HG02642 (cell line): ENCODE data around the gene NEDD4L.

Experiments
- ATAC-seq: cut with Tn5 transposase; IDR thresholded peaks from one replicate; pipeline ENCODE4 v1.9.1; 2021; ENCODE audit warnings: mild to moderate bottlenecking; ENCODE audit not compliant: unreplicated experiment, poor library complexity

The NEDD4L gene

GRCh38 chr18:58174285-58174684, 130.3 kb downstream of the NEDD4L start:
- no peak for ATAC-seq

DNA sequence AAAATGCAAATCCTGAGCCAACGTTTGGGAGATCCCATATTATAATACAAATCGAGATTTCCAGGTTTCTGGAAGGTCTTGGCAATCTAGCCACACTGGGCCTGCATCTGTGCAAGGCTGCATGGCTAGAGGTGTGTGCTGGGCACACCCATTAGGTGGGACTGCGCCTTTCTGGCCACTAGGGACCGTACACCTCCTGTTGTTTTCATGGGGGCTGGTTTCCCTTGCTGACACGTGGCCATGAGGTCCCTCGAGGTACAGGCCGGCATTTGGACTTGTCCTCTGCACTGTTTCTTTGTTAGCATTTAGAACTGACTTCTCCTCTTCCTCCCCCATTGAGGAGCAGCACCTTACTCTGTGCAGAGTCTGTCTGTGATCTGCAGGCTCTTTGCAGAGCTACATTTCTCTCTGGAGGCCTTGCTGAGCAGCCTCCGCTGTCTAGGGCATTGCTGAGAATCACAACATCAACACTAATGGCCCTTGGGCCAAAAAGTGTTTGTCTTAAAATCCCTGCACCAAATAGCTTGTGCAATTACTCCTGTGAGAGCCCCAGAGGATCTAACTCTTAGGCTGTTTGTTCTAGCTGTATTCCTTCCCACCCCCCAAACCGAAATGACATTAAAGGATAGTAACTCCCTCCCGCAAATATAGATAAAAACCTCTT, 131.2 kb downstream of the NEDD4L start:
- ATAC-seq, result no peak

- no peak for ATAC-seq
Measured at GRCh38 chr18:58175786-58176176, 131.8 kb downstream of the NEDD4L start.

DNA sequence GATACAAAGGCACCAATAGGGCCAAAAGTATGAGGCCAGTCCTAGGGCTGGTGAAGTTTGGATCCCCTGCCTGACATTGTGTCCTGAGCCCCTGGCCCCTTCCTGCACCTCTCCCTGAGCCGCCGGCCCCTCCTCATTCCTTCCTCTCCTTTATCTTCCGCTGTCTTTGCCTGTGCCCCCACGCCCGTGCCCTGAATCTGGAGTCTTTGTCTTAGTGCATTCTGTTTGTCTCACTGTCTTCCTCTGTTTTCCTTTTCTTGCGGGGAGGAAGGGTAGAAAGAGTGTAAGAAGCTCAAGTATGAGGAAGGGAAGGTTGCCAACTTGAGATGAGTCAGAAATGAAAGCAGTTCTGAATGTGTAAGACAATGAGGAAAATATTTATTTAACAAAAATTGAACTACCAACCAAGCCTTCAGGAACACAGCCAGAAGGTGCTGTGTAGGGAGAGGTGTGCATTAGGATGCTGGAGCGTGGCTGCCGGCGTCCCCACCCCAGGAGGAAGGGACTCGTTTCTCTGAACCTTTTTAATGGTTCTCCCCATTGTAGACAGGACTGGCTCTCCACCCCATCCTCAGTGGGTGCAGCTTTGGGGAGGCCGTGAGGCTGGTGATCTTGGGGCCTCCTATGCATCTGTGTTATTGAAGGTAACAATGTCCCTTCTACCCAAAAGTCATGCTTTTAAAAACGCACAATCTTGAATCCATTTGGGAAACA, 133.1 kb downstream of the NEDD4L start:
- no peak for ATAC-seq

DNA sequence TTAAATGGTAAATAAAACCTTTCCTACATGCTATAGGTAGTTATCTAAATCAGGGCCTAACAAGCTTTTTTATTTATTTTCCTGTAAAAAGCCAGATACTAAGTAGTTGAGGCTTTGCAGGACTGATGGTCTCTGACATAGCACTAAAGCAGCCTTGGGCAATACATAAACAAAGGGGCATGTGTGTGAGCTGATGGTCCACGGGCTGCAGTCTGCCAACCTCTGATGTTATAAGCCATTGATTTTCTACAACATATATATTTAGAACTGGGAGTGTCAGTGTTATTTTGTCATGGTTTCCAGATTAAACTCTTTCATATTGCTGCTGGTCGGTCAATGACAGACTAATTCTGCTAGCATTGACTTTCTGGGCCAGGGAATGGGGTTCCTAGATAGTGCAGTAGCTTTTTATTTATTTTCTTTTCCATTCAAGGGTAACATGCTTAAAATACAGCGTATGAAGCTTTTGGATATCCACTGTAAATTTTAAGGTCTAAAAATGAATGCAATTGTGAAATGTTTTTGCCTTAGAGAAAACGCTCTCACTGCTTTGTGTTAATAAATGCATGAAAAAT, 134.0 kb downstream of the NEDD4L start:
- no peak for ATAC-seq

DNA sequence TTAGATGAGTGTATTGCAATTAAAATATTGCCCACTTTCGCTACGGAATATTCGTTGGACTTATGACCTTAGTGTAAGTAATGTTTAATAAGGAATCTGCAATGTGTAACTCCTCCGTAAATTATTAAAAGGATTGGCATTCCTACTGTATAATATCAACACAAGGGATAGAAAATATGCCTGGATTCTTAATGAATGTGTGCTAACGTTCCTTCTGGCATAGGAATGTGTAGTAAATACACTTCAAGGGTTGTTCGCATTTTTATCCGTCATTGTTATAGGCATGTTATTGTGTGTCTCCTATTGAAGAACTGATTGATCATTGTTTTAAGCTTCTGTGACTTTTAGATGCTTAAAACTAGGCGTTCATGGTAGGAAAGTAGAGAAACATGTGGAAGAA, 134.5 kb downstream of the NEDD4L start:
- ATAC-seq, result no peak

DNA sequence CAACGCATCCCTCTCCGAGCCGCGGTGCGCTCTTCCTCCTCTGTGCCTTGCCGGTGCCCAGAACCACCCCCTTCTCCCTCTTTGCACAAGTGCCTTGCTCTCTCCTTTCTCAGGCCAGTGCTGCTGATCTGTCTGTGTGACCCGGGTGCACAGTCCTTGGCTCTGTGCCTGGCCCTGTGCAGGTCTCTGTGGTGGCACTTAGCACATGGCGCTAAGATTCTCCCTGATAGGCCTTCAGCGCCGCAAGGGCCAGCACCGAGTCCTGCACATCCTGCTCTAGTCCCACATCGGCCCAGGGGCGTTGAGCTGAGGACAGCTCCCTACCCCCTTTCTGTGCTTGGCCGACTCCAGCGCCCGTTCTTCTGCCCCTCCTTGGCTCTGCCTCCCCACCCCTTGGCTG, 136.1 kb downstream of the NEDD4L start:
- ATAC-seq, result no peak

GRCh38 chr18:58180738-58181353, 136.8 kb downstream of the NEDD4L start:
- no peak for ATAC-seq

GRCh38 chr18:58181988-58182387, 138.0 kb downstream of the NEDD4L start:
- no peak for ATAC-seq

GRCh38 chr18:58183226-58183625, 139.2 kb downstream of the NEDD4L start:
- ATAC-seq, result no peak

GRCh38 chr18:58186258-58186948, 142.4 kb downstream of the NEDD4L start:
- no peak for ATAC-seq

GRCh38 chr18:58187674-58188073, 143.6 kb downstream of the NEDD4L start:
- ATAC-seq, result no peak

- ATAC-seq, result no peak
Measured at GRCh38 chr18:58188996-58189395, 145.0 kb downstream of the NEDD4L start.

GRCh38 chr18:58190842-58191530, 147.0 kb downstream of the NEDD4L start:
- ATAC-seq, result no peak

DNA sequence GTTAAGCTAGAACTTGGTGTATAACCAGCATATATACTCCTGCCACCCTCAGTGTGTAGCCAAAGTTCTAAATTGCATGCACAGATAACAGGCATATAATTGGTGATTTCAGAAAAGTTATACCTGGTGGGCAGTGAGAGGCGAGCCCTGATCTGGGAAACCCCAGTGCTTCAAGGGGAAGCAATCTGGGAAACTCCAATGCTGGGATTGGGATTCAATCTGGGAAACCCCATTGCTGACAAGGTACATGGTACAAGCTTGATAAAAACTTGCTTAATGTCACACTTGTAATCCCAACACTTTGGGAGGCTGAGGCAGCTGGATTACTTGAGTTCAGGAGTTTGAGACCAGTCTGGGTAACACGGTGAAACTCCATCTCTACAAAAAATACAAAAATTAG, 147.6 kb downstream of the NEDD4L start:
- no peak for ATAC-seq

DNA sequence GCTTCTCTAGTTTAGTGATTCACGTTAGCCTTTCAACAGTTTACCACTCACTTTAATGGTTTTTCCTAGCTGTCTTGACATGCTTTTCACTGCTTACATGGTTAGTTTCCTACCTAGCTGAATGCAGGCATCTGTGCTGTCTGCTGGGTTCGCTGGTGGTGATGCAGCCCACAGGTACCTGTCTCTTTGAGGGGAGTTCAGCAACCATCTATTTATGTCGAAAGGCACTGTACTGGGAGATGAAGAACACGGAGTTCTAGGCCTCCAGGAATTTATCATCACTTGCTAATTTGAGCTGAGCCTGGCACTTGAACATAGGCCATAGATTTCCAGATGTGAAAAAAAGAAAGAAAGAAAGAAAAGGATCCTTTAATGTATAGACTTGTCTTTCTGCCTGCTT, 148.5 kb downstream of the NEDD4L start:
- ATAC-seq, result no peak

- ATAC-seq, result no peak
Measured at GRCh38 chr18:58194028-58194427, 150.0 kb downstream of the NEDD4L start.

DNA sequence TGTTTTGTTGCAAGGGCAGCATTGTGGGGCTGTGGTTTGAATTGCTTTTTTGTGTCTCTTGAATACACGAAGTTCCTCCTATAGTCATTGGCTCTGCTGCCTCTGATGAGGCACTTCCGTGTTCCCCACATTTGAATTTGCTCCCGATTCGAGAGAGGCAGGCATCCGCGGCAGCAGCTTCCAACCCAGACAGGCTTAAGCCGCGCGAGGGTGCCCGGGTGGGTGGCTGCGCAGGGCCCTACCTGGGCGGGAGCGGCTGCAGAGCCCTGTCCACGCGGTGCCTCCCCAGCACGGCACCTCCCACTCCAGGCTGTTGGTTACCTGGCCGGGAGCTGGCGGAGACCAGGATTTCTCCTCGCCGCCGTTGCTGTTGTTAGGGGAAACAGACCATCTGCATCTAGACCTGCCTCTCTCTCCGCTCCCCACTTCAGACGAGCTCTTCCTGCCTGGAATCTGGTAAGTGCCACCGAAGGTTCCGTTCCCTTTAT, 151.3 kb downstream of the NEDD4L start:
- ATAC-seq, result no peak

- no peak for ATAC-seq
Measured at GRCh38 chr18:58196164-58196563, 152.1 kb downstream of the NEDD4L start.
